GM19324 (cell line): ENCODE results near the gene PROX1.

Experiments used
- ATAC-seq: cut with Tn5 transposase; IDR thresholded peaks from one replicate; pipeline ENCODE4 v1.9.1; 2021; ENCODE audit warnings: mild to moderate bottlenecking, moderate library complexity; ENCODE audit not compliant: unreplicated experiment, low FRiP score

PROX1 gene

DNA sequence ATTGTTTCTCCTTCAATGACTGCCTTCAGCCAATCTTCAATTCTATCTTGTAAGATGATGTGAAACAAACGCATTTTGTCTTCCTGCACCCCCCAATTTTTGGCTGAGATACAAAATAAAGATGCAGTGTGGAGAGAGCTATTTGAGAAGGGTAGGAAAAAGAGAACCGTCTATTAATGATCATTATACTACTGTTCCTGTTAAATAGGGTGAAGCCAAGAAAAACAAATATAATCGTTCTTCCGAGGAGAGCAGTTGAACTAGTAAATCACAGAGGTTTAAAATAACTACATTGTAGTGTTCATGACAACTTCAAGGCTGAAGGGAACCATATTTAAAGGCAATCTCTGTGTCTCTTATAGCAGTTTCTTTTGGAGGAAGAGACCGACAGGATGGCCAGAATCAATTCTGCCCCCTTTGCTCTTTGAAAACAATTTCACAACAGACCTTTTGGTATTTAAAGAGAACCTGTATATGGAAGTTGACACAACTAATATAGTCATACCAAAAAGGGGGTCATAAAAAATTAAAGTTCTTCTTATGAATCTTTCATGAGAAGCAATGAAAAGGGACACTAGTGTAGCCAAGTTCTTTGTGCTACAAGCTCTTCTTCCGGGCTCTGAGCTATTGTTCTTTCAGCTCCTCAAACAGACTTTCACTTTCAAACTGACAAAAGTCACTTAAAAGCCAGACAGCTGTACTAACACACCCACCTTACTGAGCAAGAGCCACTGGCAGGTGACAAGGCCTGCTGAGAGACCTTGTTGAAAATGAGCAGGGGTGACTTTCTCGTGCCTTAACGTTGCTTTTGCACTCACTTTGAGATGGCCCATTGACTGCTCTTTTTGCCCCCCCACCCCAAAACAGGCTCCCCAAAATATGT lies 30.9 kb downstream of the PROX1 start:
- ATAC-seq: no peak

DNA sequence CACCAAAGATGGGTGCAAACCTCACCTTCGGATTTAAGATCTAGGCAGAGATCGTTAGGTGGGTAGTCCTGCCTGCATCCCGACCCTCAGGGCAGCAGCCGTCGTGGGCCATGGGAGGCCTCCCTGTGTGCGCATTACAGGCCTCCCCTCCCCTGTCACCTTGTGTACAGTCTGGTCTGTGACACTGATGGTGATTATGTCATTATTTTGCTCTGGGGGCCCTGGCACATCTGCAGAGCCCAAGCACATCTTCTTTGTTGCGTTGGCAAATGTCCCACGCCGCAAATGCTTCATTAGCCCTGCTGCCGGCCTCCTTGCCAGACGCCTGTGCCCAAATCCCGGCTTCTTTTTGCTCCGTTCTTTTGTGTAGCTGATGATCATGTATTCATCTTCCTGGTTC lies 31.7 kb downstream of the PROX1 start:
- ATAC-seq: no peak

DNA sequence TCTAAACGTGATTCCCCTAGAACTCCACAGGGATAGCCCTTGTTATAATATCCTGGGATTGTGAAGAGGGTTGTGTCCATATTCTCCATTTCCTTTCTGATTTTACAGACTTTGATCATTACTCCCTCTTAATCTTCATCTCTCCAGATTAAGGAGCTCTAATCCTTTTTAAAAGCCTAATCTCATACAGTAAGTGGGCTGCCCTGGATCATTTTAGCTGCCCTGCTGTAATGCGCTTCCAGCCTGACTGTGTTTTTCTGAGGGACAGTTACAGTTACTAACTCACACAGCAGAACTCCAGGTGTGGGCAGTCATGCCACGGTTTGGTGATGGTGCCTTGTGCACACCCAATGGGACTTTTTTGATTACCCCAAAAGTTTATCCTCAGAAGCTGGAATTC lies 33.5 kb downstream of the PROX1 start:
- no peak for ATAC-seq

DNA sequence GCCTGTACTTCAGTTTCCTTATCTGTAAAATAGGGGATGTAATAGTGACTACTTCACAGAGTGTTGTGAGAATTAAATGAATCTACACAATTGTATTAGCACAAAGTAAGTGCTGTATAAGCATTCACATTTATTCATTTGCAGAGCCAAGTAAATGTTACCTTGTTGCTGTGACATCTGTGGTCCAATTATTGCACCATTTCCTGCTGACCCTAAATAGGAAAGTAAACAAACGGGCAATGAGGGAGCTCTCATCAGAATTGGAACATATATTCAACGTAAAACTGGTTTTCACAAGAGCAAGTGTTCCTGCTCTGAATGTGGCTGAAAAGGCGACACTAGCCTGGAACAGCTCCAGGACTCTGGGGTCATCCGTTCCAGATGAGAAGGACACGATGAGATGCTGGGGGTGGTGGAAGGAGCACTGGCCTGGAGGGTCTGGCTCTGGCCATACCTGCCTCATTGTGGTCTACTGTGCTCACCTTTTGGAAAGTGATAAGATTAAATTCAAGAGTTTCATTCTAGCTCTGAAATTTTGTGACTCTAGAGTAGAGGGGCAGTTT lies 34.5 kb downstream of the PROX1 start:
- ATAC-seq: no peak

DNA sequence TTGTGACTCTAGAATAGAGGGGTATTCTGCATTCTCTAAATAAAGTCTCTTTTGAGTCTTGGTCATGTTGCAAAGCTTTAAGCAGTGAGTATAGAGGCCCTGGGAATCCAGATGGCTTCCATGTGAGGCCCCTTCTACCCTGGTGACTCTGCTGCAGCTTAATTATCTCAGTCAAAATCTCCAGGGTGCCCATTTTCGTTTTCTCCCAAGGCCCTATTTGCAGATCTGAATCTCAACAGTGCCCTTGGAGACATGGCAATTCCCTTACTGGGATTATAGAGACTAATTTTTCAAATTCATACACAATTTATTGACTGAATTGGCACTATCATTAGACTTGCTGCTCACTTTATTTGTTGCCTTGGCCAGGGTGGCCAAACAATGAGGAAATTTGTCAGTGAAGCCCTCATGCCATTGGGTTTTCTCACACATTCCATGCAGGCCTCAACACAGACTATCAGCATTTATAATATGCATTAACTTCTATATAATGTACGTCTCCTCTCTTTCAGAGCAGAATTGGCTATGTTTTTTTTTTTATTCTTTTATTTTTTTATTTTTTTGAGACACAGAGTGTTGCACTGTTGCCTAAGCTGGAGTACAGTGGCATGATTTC lies 35.1 kb downstream of the PROX1 start:
- ATAC-seq: no peak

DNA sequence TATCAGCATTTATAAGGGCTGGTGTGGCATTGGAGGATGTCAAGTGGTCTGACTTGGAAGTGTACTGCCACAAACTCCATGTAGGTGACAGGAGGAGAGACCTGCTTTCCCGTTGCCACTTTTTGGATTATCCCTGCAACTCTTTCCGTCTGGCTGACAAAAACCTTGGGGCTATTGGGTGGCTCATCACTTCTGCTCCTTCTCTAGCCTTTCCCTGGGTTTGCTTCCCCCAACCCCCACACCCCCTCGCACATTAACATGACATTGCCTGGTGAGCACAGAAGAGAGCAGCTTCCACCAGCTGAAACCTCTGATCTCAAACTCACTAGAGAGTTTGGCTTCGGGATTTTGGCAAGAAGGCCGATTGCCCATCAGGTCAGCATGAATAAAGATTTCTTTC lies 39.2 kb downstream of the PROX1 start:
- ATAC-seq: no peak

DNA sequence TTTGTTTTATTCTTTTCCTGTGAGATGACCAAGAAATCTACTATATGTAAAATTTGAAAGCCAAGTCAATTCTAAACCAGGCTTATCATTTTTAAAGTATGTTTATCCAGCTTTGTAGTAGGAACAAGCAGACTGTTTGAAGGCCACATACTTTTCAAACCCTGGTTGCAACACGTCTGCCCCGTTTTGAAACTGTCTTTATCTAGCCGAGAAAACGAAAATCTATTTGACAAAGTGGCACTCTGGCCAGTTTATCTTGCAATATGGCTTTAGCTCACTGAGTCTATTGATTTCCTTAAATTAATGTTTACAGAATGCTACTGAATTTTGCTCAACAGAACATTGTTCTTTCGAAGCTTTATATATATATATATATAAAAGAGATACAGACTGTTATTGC lies 39.7 kb downstream of the PROX1 start:
- ATAC-seq: no peak

DNA sequence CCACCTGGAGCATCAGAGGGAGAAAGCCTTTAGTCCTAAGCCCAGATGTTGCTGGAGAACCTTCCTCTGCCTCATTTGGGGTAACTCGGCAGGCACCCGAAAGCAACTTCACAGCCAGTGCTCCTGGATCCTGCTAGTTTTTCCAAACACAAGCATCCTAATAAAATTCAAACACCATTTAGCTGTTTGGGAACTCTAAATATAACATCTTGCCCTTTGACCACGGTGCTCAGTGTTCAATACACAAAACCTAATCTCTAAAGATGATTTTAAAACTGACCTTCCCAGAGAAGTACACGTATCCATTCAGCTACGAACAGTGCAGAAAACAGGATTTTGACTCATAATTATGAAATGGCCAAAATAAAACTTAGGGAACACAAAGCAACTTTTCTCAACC lies 40.3 kb downstream of the PROX1 start:
- no peak for ATAC-seq

DNA sequence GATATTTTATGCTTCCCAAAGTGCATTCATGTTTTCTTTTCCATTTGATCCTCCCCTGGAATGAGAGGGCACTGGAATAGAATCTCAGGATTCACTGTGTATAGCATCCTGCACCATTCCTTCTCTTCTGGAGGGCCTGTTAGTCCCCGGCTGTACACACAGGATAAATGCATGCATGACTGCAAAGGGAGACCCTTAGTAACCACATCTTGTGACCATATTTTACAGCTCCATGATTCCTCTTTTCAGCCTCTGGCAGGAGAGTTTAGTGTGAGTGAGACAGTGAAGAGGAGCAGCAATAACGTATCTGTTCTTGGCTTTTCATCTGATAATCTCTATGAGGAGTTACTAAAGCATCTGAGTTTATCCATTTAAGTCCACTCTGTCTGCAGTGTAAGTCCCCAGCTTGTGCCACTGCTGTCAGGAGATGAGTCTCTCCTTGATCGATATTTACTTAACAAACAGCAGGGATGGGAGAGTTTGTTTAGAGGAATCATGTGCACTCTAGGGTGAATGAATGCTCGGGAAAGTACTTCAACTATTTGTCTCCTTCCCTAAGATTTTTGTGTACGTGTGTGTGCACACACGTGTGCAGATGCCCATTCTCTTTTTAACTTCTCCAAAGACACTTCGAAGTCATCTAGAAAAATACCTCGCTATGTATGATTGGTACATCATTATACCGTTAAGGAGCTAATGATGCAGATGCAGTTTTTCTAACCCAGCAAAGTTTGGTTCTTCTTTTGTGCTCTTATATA lies 41.1 kb downstream of the PROX1 start:
- ATAC-seq: no peak

DNA sequence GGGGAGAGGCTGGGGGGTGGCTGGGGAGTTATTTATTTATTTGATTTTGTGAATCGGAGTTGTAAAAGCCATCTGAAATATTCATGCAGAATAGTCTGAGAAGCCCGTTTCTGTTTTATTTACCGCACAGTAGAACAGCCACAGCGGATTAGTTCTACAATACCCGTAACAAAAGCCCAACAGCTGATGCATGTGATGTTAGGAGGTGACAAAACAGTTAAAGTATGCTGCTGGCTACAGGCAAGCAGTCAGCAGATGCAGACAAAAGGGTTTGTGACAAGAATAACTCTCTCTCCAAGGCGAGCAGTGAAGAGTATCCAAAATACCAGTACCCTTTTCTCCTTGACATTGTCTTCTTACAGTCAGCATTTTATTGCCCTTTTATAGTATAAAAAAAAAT lies 42.0 kb downstream of the PROX1 start:
- ATAC-seq: no peak

DNA sequence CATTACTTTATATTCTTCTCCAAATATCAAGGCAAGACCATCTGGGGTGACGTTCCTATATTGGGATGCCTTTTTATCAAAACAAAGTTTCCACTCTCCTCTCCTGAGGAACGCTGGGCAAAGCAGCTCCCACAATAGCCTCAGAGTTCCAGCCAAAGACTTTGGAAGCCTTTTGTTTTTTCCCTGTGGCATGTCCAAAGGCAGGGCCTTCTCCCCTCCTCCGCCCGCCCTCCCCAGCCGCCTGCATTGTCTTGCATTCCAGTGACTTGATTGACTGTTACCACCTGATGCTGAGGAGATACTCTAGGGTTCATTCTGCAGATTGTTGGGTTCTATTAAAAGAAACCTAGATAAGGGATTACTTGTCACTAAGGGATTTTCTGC lies 43.5 kb downstream of the PROX1 start:
- no peak for ATAC-seq

DNA sequence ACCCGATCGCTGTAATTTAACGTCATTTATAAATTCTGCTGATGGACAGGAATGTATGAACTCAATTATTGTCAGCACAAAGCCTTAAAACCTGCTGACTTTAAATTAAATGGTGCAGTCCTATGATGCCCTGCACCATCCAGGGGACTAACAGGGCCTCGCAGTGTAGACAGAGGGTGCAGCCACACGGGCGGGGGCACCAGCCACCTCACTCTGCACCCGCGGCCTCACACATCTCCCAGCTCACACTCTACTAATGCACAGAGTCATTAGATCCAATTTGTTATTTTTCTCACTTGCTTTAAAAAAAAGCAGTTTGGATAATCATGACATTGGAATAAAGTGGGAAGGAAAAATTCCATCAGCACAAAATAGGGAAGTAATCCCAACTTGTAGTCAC lies 49.7 kb downstream of the PROX1 start:
- ATAC-seq: no peak

DNA sequence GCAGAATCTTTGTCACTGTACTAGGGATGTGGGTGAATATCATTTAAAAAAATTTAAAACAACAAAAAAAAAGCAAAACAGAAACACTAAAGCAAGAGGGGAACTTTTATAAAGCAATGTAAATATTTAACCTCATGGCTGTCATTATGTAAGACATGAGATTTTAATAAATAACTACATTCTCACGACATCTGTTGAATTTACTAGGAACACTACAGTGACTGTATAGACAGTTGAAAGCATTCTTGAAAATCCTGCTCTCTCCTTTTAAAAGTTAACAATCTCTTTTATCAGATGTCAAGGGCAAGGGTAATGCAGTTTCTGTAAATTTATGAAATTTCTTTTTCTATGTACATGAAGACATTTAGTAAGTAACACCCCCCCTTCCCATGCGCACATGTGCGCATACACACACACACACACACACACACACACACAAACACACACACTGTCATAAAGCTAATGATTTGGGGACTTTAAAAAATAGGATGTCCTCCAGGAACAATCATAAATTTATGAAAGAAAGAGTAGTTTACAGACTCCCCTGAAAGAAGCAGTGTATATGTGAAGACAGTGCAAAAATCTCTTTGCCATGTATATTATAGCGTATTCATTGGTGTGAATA lies 51.7 kb downstream of the PROX1 start:
- no peak for ATAC-seq

DNA sequence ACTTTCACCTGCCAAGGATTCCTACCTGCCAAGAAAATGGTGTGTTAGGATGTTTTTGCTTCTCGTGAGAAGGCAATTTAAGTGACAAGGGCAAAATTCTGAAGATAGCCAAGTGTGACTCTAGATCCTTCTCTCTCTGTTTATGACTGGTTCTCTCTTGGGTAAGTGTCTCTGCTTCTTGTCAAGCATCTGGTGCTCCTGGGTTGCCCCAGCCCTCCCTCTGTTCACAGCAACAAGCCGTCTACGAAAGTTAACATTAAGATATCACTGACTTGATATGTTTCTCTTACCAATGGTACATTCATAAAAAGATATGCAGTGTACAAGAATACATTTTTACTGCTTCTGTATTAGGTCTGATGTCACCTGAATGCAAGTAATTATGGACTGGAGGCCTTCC lies 55.4 kb downstream of the PROX1 start:
- ATAC-seq: no peak

DNA sequence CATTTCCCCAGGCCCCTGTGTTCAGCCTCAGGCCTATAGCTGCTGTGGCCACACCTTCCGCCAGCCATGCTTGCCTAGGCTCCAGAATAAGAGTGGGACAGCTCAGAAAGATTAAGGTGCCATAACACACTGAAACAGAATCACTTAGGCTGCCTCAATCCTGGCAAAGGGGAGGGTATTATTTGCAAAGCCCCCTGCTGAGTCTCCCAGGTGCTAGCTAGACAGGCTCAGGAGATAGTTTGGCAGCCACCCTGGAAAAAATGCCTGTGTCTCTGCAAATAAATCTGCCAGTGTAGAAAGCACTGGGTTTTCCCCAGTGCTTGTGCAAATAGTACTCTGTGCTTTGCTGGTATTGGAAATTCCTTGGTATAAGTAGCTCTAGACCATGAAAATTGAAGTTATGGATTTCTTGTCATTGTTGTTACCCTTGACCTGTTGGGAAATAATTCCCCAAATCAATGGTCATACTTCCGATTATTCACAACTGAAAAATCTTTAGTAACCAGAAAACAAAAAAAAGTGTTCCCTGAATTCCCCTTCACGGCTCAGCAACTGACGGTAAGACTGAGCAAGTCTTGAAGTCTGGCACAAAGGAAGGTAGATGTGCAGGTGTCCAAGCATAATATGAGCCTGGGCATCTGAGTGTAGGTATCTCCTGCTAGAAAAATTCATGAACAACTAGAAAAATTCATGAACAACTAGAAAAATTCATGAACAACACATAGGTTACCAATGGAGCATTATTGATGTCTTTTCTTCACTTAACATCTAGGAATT lies 56.9 kb downstream of the PROX1 start:
- ATAC-seq: no peak

DNA sequence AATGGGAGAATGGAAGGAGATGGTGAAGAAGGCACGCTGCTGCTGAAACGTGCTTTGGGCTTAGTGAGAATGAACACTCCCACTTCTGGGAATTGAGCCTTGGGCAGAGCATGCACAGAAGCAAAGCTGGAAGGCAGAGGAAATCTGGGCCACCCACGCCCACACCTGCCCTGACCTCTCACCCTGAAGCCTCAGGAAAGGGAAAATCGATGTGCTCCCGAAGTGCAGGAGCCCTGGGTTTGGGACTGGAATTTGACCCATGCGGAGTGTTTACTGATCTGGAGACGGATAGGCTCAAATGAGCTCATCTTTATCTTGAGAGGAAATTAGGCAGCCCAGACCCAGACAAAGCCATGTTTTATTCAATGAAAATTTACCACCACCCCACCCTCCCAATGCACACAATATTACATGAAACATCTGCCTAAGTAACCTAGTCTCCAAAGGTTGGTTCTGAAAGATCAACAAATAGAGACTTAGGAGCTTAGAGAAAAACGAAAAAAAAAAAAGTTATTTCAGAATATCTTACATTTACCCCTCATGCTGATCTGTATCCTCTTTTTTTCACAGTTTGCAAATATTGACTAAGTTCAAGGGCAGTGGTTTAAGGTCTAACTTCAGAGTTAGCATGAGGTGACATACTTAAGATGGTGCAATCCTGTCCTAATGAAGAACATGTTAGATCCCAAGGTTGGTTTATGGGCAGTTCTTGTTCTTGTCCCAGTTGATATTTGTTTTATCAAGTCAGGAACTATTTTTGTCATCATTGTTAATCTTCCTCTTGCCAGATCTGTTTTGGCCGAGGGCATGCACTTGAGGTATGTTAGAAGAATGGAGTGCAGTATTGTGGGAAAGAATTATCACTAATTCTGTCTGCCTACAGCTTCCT lies 63.0 kb downstream of the PROX1 start:
- ATAC-seq: no peak

DNA sequence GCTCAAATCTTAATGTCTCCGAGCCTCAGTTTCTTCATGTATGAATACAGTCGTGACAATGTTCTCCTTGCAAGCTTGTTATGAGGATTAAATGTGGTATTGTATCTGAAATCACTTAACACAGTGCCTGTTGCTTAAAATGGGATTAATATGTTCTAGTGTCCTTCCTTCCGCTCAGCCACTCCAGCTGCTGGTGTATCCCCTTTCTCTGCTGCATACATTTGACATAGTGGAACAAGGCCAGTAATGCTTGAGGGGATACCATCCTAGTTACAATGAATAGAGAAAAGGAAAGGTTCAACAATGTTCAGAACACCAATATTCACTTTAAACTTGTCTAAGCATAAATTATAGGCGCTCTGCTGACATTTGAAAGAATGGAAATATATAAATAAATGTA lies 64.0 kb downstream of the PROX1 start:
- no peak for ATAC-seq

DNA sequence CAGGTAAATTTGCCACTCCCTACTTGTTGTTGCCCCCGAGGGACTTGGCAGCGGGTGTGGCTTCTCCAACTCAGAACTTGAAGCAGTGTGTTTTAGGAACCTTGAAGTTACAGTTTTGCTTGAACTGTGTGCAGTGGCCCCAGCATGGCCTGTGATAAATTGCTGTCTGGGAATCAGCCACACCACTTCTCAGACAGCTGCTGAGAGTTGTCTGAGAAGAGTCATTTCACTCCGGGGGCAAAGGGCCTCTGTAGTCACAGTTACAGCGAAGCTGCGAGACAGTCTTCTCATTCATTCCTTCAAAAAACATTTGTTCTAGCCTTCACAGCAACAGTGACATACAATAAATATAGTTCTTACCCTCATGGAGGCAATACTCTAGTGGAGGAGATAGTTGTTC lies 70.3 kb downstream of the PROX1 start:
- no peak for ATAC-seq

DNA sequence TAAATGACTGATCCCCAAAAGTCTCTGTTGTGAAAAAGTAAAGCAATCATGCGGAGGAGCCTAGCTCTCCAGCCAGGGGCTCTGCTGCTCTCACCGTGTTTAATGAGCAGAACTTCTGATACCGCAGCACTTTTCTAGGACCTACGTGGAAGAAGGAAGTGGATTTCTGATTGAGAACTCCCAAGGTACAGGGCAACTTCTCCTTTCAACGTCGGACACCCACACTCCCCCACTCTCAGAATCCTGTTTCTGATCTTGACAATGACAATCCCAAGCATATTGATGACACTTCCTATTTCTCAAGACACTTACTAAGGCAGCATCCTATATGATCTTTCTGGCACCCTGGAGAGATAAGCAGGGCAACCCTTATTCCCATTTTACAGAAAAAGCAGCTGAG lies 78.4 kb downstream of the PROX1 start:
- no peak for ATAC-seq
